Prostate gland (tissue), 2 donors: ENCODE data around the gene ARL4A. TPM values are rescaled to one million over a fixed set of nuclear protein-coding genes. Genes with fewer than 3 reads are reported as not detected.
"Not testable (repeated sequence)": the region's sequence is repeated elsewhere in the genome, so short reads cannot be mapped to it uniquely, and the experiment has no call there.

Experiments
- DNase-seq: peaks from one replicate; pipeline ENCODE4 v3.0.0-alpha.2; 2019; ENCODE audit warnings: low spot score
- H3K27ac ChIP-seq, 2 donors: fragments of 200-600 bp; sonication (generic); 2 replicates each; pipeline ENCODE4 v1.5.1; 2017 to 2019
- H3K27me3 ChIP-seq: fragments of 200-600 bp; sonication (generic); replicated peaks from 2 replicates; pipeline ENCODE4 v1.5.1; 2019; ENCODE audit not compliant: insufficient read depth
- H3K36me3 ChIP-seq, 2 donors: fragments of 200-600 bp; sonication (generic); 1 replicate in 1 of 2; 2 replicates in 1 of 2; pipeline versions ENCODE4 v1.5.1 to v1.8.1; 2017 to 2019
- H3K4me1 ChIP-seq: fragments of 200-600 bp; sonication (generic); replicated peaks from 2 replicates; pipeline ENCODE4 v1.5.1; 2019
- H3K4me3 ChIP-seq, 2 donors: fragments of 200-600 bp; sonication (generic); 2 replicates each; pipeline ENCODE4 v1.5.1; 2017 to 2019
- H3K9me3 ChIP-seq: fragments of 200-600 bp; sonication (generic); 2 replicates; pipeline ENCODE4 v1.5.1; 2017
- POLR2A ChIP-seq: fragments of 450-650 bp; IDR thresholded peaks from one replicate; pipeline ENCODE4 v1.6.1; 2016; ENCODE audit warnings: antibody characterized with exemption, mild to moderate bottlenecking
- POLR2AphosphoS5 ChIP-seq: sonication (generic); formaldehyde crosslinking; IDR thresholded peaks from one replicate; pipeline ENCODE4 v1.6.1; 2017; ENCODE audit warnings: antibody characterized with exemption
- WGBS: methylation state at CpG from one replicate; pipeline ENCODE4 v1.1.5; 2018; 5-methylcytosine and 5-hydroxymethylcytosine counted together
- intact Hi-C: fragments of 100-400 bp; cut with DNase I; formaldehyde crosslinking; loops from one replicate; pipeline ENCODE4 v1.14.2; 2022
- total RNA-seq, 2 donors: library from RNA; depleted of rRNA; stranded (reverse); fragments of >200 nt; gene quantifications; one replicate each; pipeline ENCODE4 v1.1.0, GENCODE V29; 2016
- TF ChIP-seq, protein P1 (sequence below), 4 experiments: fragments of 200-600 bp in 2 of 4; fragments of 450-650 bp in 2 of 4; sonication (generic) in 2 of 4; IDR thresholded peaks; 1 replicate in 3 of 4; 2 replicates in 1 of 4; pipeline ENCODE4 v1.5.1; 2016 to 2019; ENCODE audit warnings: antibody characterized with exemption in 4 of 4, mild to moderate bottlenecking in 2 of 4, moderate library complexity in 2 of 4

ARL4A gene
- total RNA-seq, 2 donors from 2014 or later = 34.3 to 37.3 TPM

GRCh38 chr7:12684733-12685132 lies 2.7 kb upstream of the ARL4A start:
- DNase-seq = no peak
- Histone ChIP-seq H3K4me3 (no peak overlapping the region), H3K36me3 (no peaks in the 10 kb centered on the region), H3K27me3 (no peaks in the 10 kb centered on the region), H3K27ac (no peak overlapping the region), H3K9me3 (no peaks in the 10 kb centered on the region), H3K4me1 (no peaks in the 10 kb centered on the region)
- intact Hi-C loops = loop anchor here (5.0 kb wide), 1 partner anchor 433 kb away; no protein-coding TSS in a partner anchor
- WGBS = 94% methylated on average over 19 of the region's 19 CpGs
- TF ChIP-seq POLR2AphosphoS5 = no peak
- TF ChIP-seq, protein P1, sequence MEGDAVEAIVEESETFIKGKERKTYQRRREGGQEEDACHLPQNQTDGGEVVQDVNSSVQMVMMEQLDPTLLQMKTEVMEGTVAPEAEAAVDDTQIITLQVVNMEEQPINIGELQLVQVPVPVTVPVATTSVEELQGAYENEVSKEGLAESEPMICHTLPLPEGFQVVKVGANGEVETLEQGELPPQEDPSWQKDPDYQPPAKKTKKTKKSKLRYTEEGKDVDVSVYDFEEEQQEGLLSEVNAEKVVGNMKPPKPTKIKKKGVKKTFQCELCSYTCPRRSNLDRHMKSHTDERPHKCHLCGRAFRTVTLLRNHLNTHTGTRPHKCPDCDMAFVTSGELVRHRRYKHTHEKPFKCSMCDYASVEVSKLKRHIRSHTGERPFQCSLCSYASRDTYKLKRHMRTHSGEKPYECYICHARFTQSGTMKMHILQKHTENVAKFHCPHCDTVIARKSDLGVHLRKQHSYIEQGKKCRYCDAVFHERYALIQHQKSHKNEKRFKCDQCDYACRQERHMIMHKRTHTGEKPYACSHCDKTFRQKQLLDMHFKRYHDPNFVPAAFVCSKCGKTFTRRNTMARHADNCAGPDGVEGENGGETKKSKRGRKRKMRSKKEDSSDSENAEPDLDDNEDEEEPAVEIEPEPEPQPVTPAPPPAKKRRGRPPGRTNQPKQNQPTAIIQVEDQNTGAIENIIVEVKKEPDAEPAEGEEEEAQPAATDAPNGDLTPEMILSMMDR (IDR thresholded peaks at IDR 0.05) = no peak
- TF ChIP-seq POLR2A = no peak

DNA sequence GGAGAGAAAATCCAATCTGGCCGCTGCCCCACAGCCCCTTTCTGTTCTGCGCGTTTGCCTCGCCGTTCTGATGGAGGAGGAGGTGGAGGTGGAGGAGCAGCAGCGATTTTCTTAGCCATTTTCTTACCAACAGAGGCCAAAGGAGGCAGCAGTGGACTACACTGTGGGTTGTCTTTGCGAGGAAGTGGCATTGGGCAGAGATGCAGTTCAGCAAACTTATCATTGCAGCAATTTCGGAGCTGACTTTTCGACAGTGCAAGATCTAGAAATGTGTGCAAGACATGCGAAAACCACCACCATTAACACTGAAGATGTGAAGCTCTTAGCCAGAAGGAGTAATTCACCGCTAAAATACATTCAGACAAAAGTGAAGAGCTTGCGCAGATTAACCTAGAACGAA lies 1.9 kb upstream of the ARL4A start:
- Histone ChIP-seq H3K4me3 (no peak overlapping the region), H3K4me1 (no peaks in the 10 kb centered on the region), H3K27ac (no peak overlapping the region), H3K36me3 (no peaks in the 10 kb centered on the region), H3K9me3 (no peaks in the 10 kb centered on the region), H3K27me3 (no peaks in the 10 kb centered on the region)
- DNase-seq = no peak
- intact Hi-C loops = loop anchor here (5.0 kb wide), 1 partner anchor 432 kb away; no protein-coding TSS in a partner anchor
- TF ChIP-seq POLR2A (no peak), POLR2AphosphoS5 (no peak)
- TF ChIP-seq, protein P1 (IDR thresholded peaks at IDR 0.05) = no peak
- WGBS = 85% methylated on average over 13 of the region's 13 CpGs

- Histone ChIP-seq H3K4me3 (peak overlapping the region; percentile 79 to 82), H3K27me3 (no peaks in the 10 kb centered on the region), H3K27ac (peak overlapping the region; percentile 81 to 87), H3K4me1 (no peaks in the 10 kb centered on the region), H3K9me3 (no peaks in the 10 kb centered on the region), H3K36me3 (no peaks in the 10 kb centered on the region)
- peak; percentile 81 for DNase-seq
- intact Hi-C loops = loop anchor here (2.0 to 5.0 kb wide), 3 partner anchors 44 to 576 kb away; no protein-coding TSS in a partner anchor
- 5% methylated on average over 51 of the region's 54 CpGs for WGBS
- TF ChIP-seq, protein P1 (IDR thresholded peaks at IDR 0.05) = peak; percentile 88 to 99 (median 97)
- TF ChIP-seq POLR2AphosphoS5 (peak; percentile 25), POLR2A (no peak)
Measured at GRCh38 chr7:12686234-12686890, 1.1 kb upstream of the ARL4A start.

- no peaks in the 10 kb centered on the region for H3K9me3 ChIP-seq
- TF ChIP-seq POLR2AphosphoS5 = no peak
- no peak for TF ChIP-seq POLR2A
- TF ChIP-seq, protein P1 (IDR thresholded peaks at IDR 0.05) = no peak
- intact Hi-C loops = loop anchor here (2.0 to 5.0 kb wide), 3 partner anchors 45 to 575 kb away; no protein-coding TSS in a partner anchor
- no peaks in the 10 kb centered on the region for H3K27me3 ChIP-seq
- peak overlapping the region; percentile 79 to 82 for H3K4me3 ChIP-seq
- no peaks in the 10 kb centered on the region for H3K36me3 ChIP-seq
- 3% methylated on average over 12 of the region's 12 CpGs for WGBS
- peak overlapping the region; percentile 72 to 81 for H3K27ac ChIP-seq
- no peak for DNase-seq
- H3K4me1 ChIP-seq = no peaks in the 10 kb centered on the region
Measured at GRCh38 chr7:12687718-12688171, 312 bp downstream of the ARL4A start.

GRCh38 chr7:12688485-12689170 lies 1.2 kb downstream of the ARL4A start:
- intact Hi-C loops = loop anchor here (5.0 kb wide), 1 partner anchor 429 kb away; no protein-coding TSS in a partner anchor

More at GRCh38 chr7:12688485-12689170, 1.2 kb downstream of the ARL4A start:
- DNase-seq, H3K27ac ChIP-seq, H3K36me3 ChIP-seq, H3K9me3 ChIP-seq, H3K4me1 ChIP-seq, H3K27me3 ChIP-seq: not testable (repeated sequence)
- WGBS = 67% methylated on average over 3 of the region's 3 CpGs
- peak overlapping the region; percentile 13 to 79 for H3K4me3 ChIP-seq
